Right lobe of liver (tissue), 6 donors: ENCODE results near the gene KLLN. TPM values are rescaled to one million over a fixed set of nuclear protein-coding genes. Genes with fewer than 3 reads are reported as not detected.
A peak's percentile ranks its signal among the peaks of the same experiment; 100 is the strongest.

ENCODE experiments used
- ATAC-seq, 4 donors: fragments of 200-7000 bp; cut with Tn5 transposase; one replicate each; pipeline ENCODE4 v1.9.1; 2020; ENCODE audit warnings: mild to moderate bottlenecking in 4 of 4, moderate library complexity in 4 of 4
- DNase-seq, 3 donors: peaks; one replicate each; pipeline ENCODE4 v3.0.0-alpha.2; 2020
- H3K27ac ChIP-seq, 3 donors: fragments of 200-600 bp; one replicate each; pipeline ENCODE4 v1.8.0; 2022
- H3K27me3 ChIP-seq, 2 donors: fragments of 200-600 bp; one replicate each; pipeline ENCODE4 v1.8.0; 2022
- H3K36me3 ChIP-seq, 4 donors: fragments of 200-600 bp; sonication (generic) in 1 of 4; one replicate each; pipeline versions ENCODE4 v1.5.1 to v1.8.0; 2017 to 2022; ENCODE audit warnings: control low read depth in 1 of 4
- H3K4me1 ChIP-seq, 4 donors: fragments of 200-600 bp; sonication (generic) in 1 of 4; one replicate each; pipeline versions ENCODE4 v1.5.1 to v1.8.0; 2017 to 2022; ENCODE audit warnings: control low read depth in 1 of 4
- H3K4me3 ChIP-seq, 3 donors: fragments of 200-600 bp; one replicate each; pipeline ENCODE4 v1.8.0; 2022
- H3K9me3 ChIP-seq, 4 donors: fragments of 200-600 bp; sonication (generic) in 1 of 4; one replicate each; pipeline versions ENCODE4 v1.5.1 to v1.8.0; 2017 to 2022; ENCODE audit warnings: control low read depth in 1 of 4
- POLR2A ChIP-seq: fragments of 450-650 bp; IDR thresholded peaks from one replicate; pipeline ENCODE4 v1.6.1; 2017; ENCODE audit warnings: antibody characterized with exemption, mild to moderate bottlenecking
- WGBS: methylation state at CpG from one replicate; pipeline ENCODE4 v1.1.6; 2018; ENCODE audit warnings: low coverage, low lambda C conversion rate; ENCODE audit not compliant: insufficient coverage; ENCODE audit errors: missing lambda C conversion rate; 5-methylcytosine and 5-hydroxymethylcytosine counted together
- intact Hi-C, 2 donors: fragments of 100-400 bp; cut with DNase I; formaldehyde crosslinking; loops; one replicate each; pipeline versions ENCODE4 v1.11.2 to v1.14.1; 2022
- total RNA-seq, 6 experiments: library from RNA; depleted of rRNA in 2 of 6; stranded (reverse); fragments of >200 nt in 2 of 6; fragmentation: NEBNext Ultra II Directional in 3 of 6; extraction: Animal tissue kit (Norgen Biotek cat#: 25700) in 3 of 6; gene quantifications; one replicate each; pipeline versions ENCODE4 v1.1.0 to v1.2.4, GENCODE V29; 2016 to 2023
- TF ChIP-seq, protein P1 (sequence below), 4 donors: fragments of 200-600 bp in 3 of 4; fragments of 450-650 bp in 1 of 4; IDR thresholded peaks; one replicate each; pipeline versions ENCODE4 v1.5.1 to v1.8.0; 2016 to 2022; ENCODE audit warnings: antibody characterized with exemption in 4 of 4, mild to moderate bottlenecking in 2 of 4
- donor health status: DM: no; HTN: yes; CAD: no.
- donor health status: DM: no; HTN: no; CAD: no.
- donor health status: DM: no; HTN: no; CAD: no.
- donor health status: DM: no; HTN: yes; CAD: no.
- donor health status: DM: no; HTN: yes; CAD: no.

The KLLN gene
- total RNA-seq, 6 experiments from 2014 or later: 0.24 to 0.53 (median 0.34) TPM; not detected in 1

DNA sequence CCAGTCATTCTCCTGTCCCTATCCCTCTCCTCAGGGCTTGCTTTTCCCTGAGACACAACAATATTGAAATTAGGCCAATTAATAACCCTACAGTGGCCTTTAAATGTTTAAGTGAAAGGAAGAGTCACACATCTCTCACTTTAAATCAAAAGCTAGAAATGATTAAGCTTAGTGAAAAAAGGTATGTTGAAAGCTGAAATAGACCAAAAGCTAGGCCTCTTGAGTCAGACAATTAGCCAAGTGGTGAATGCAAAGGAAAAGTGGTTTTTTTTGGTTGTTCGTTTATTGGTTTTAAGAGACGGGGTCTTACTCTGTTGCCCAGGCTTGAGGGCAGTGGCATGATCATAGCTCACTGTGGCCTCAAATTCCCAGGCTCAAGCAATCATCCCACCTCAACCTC, 35.7 kb downstream of the KLLN start:
- intact Hi-C loops: no loop called here
- 95% methylated on average over 2 of the region's 2 CpGs for WGBS
- H3K4me1 ChIP-seq: no peaks in the 10 kb centered on the region
- H3K36me3 ChIP-seq: no peaks in the 10 kb centered on the region
- H3K4me3 ChIP-seq: no peak overlapping the region
- DNase-seq (no peak), ATAC-seq (no peak)
- no peaks in the 10 kb centered on the region for H3K9me3 ChIP-seq
- TF ChIP-seq, protein P1, sequence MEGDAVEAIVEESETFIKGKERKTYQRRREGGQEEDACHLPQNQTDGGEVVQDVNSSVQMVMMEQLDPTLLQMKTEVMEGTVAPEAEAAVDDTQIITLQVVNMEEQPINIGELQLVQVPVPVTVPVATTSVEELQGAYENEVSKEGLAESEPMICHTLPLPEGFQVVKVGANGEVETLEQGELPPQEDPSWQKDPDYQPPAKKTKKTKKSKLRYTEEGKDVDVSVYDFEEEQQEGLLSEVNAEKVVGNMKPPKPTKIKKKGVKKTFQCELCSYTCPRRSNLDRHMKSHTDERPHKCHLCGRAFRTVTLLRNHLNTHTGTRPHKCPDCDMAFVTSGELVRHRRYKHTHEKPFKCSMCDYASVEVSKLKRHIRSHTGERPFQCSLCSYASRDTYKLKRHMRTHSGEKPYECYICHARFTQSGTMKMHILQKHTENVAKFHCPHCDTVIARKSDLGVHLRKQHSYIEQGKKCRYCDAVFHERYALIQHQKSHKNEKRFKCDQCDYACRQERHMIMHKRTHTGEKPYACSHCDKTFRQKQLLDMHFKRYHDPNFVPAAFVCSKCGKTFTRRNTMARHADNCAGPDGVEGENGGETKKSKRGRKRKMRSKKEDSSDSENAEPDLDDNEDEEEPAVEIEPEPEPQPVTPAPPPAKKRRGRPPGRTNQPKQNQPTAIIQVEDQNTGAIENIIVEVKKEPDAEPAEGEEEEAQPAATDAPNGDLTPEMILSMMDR (IDR thresholded peaks at IDR 0.05): no peak
- no peak for TF ChIP-seq POLR2A
- no peak overlapping the region for H3K27ac ChIP-seq
- no peaks in the 10 kb centered on the region for H3K27me3 ChIP-seq

- H3K27ac ChIP-seq: no peak overlapping the region
- H3K27me3 ChIP-seq: no peaks in the 10 kb centered on the region
- DNase-seq: no peak
- H3K4me3 ChIP-seq: no peak overlapping the region
- no peaks in the 10 kb centered on the region for H3K4me1 ChIP-seq
- no peak for ATAC-seq
- no peaks in the 10 kb centered on the region for H3K9me3 ChIP-seq
- intact Hi-C loops: no loop called here
- H3K36me3 ChIP-seq: no peaks in the 10 kb centered on the region
- TF ChIP-seq POLR2A: no peak
- TF ChIP-seq, protein P1 (IDR thresholded peaks at IDR 0.05): no peak
Observed at GRCh38 chr10:87826653-87827052, 36.7 kb downstream of the KLLN start.

DNA sequence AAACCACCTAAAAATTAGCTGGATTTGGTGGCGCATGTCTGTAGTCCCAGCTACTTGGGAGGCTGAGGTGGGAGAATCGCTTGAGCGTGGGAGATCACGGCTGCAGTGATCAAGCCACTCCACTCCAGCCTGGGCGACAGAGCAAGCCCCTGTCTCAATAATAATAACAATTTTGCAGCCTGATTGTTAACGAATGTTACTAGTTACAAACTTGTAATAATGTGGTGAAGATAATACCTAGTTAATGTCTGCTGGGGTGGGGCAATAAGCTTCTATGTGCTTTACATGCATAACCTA, 44.1 kb downstream of the KLLN start:
- Histone ChIP-seq H3K36me3 (no peaks in the 10 kb centered on the region), H3K27ac (no peak overlapping the region), H3K9me3 (no peaks in the 10 kb centered on the region), H3K4me1 (no peaks in the 10 kb centered on the region), H3K27me3 (no peaks in the 10 kb centered on the region), H3K4me3 (no peak overlapping the region)
- ATAC-seq (no peak), DNase-seq (no peak)
- TF ChIP-seq, protein P1 (IDR thresholded peaks at IDR 0.05): no peak
- no peak for TF ChIP-seq POLR2A
- 85% methylated on average over 3 of the region's 6 CpGs for WGBS
- intact Hi-C loops: no loop called here

GRCh38 chr10:87818505-87819288, 44.6 kb downstream of the KLLN start:
- intact Hi-C loops: no loop called here
- Histone ChIP-seq H3K9me3 (no peaks in the 10 kb centered on the region), H3K27me3 (no peaks in the 10 kb centered on the region), H3K27ac (peak overlapping the region; percentile 68 to 79 (median 74)), H3K4me3 (peak overlapping the region; percentile 62 to 78 (median 74)), H3K36me3 (no peaks in the 10 kb centered on the region), H3K4me1 (no peaks in the 10 kb centered on the region)
- WGBS: 16% methylated on average over 28 of the region's 29 CpGs
- peak in 2 of 3 donors; percentile 49 to 52 for DNase-seq
- ATAC-seq: peak; percentile 58 to 67 (median 65)
- TF ChIP-seq, protein P1 (IDR thresholded peaks at IDR 0.05): no peak
- TF ChIP-seq POLR2A: no peak
